ENCODE data around the gene MOV10.

The MOV10 gene

DNA sequence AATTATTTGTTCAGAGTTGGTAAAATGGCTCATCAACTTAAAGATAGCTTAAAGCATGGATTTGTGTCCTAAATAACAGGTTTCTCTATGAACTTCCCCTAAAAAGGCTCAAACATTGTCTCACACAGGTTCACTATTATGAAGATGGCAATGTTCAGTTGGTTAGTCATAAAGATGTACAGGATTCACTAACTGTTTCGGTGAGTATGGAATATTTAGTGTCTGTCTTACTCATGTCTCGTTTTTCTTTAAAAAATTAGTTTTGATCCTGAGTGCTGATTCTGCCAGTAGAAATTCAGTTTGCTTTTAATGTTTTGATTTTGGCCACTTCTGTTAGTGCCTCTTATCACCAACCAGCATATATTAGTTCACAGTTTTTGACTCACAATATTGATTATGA, 7.5 kb upstream of the MOV10 start:
- H3K36me3 ChIP-seq (replicated peaks; ENCODE audit: insufficient read depth, low read length), result no peaks in the 10 kb centered on the region; the same call in none of the 2 replicates
- no peak for TF ChIP-seq EZH2phosphoT487 (IDR thresholded peaks at IDR 0.05; ENCODE audit: low read length)
- TF ChIP-seq, protein P1, sequence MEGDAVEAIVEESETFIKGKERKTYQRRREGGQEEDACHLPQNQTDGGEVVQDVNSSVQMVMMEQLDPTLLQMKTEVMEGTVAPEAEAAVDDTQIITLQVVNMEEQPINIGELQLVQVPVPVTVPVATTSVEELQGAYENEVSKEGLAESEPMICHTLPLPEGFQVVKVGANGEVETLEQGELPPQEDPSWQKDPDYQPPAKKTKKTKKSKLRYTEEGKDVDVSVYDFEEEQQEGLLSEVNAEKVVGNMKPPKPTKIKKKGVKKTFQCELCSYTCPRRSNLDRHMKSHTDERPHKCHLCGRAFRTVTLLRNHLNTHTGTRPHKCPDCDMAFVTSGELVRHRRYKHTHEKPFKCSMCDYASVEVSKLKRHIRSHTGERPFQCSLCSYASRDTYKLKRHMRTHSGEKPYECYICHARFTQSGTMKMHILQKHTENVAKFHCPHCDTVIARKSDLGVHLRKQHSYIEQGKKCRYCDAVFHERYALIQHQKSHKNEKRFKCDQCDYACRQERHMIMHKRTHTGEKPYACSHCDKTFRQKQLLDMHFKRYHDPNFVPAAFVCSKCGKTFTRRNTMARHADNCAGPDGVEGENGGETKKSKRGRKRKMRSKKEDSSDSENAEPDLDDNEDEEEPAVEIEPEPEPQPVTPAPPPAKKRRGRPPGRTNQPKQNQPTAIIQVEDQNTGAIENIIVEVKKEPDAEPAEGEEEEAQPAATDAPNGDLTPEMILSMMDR (IDR thresholded peaks at IDR 0.05; ENCODE audit: low read length), result no peak
- TF ChIP-seq EZH2 (optimal IDR thresholded peaks at IDR 0.05; ENCODE audit: low read depth, low read length), result no peak

GRCh38 chr1:112672009-112672408, 2.5 kb upstream of the MOV10 start:
- Histone ChIP-seq H3F3A (ENCODE audit: insufficient read depth, low read length) (peaks cover 13% of the 10 kb centered on the region; the same call in 1 of the 2 replicates), H2AFZ (ENCODE audit: low read length) (no peak overlapping the region), H3K9me2 (replicated peaks; ENCODE audit: insufficient read depth, low read length) (no peaks in the 10 kb centered on the region), H3K36me3 (replicated peaks; ENCODE audit: insufficient read depth, low read length) (no peaks in the 10 kb centered on the region; the same call in 1 of the 2 replicates), H3K79me2 (ENCODE audit: low read length) (no peaks in the 10 kb centered on the region), H3K27ac (ENCODE audit: low read length) (no peak overlapping the region), H3K9ac (ENCODE audit: low read length) (no peak overlapping the region), H3K4me1 (ENCODE audit: low read length) (no peaks in the 10 kb centered on the region), H3K4me3 (ENCODE audit: low read length) (no peak overlapping the region), H3K9me3 (replicated peaks; ENCODE audit: insufficient read depth, low read length) (no peaks in the 10 kb centered on the region), H3K27me3 (replicated peaks; ENCODE audit: insufficient read depth, low read length) (no peaks in the 10 kb centered on the region), H3K4me2 (ENCODE audit: low read depth, low read length) (no peak overlapping the region), H4K20me1 (ENCODE audit: insufficient read depth, low read length) (no peaks in the 10 kb centered on the region)
- DNase-seq, result no peak
- no peak for TF ChIP-seq EZH2phosphoT487 (IDR thresholded peaks at IDR 0.05; ENCODE audit: low read length)
- TF ChIP-seq, protein P1 (IDR thresholded peaks at IDR 0.05; ENCODE audit: low read length), result no peak
- no peak for TF ChIP-seq EZH2 (optimal IDR thresholded peaks at IDR 0.05; ENCODE audit: low read depth, low read length)

More for the DNA sequence above, 7.5 kb upstream of the MOV10 start:
- no peak for DNase-seq
- H3K9me3 ChIP-seq (replicated peaks; ENCODE audit: insufficient read depth, low read length), result no peaks in the 10 kb centered on the region
- no peak overlapping the region for H3K9ac ChIP-seq (ENCODE audit: low read length)
- H3F3A ChIP-seq (ENCODE audit: insufficient read depth, low read length), result no peaks in the 10 kb centered on the region
- no peaks in the 10 kb centered on the region for H3K9me2 ChIP-seq (replicated peaks; ENCODE audit: insufficient read depth, low read length)
- H2AFZ ChIP-seq (ENCODE audit: low read length), result no peak overlapping the region
- H3K4me1 ChIP-seq (ENCODE audit: low read length), result no peaks in the 10 kb centered on the region
- H3K27ac ChIP-seq (ENCODE audit: low read length), result no peak overlapping the region
- H3K79me2 ChIP-seq (ENCODE audit: low read length), result no peaks in the 10 kb centered on the region
- no peaks in the 10 kb centered on the region for H4K20me1 ChIP-seq (ENCODE audit: insufficient read depth, low read length)
- H3K27me3 ChIP-seq (replicated peaks; ENCODE audit: insufficient read depth, low read length), result no peaks in the 10 kb centered on the region
- H3K4me3 ChIP-seq (ENCODE audit: low read length), result no peak overlapping the region
- no peak overlapping the region for H3K4me2 ChIP-seq (ENCODE audit: low read depth, low read length)

GRCh38 chr1:112672842-112673241, 1.6 kb upstream of the MOV10 start:
- Histone ChIP-seq H3F3A (ENCODE audit: insufficient read depth, low read length) (peaks cover 13% of the 10 kb centered on the region; the same call in 1 of the 2 replicates), H3K4me2 (ENCODE audit: low read depth, low read length) (no peak overlapping the region), H3K36me3 (replicated peaks; ENCODE audit: insufficient read depth, low read length) (no peaks in the 10 kb centered on the region; the same call in 1 of the 2 replicates), H3K4me3 (ENCODE audit: low read length) (no peak overlapping the region), H3K9me2 (replicated peaks; ENCODE audit: insufficient read depth, low read length) (no peaks in the 10 kb centered on the region), H3K79me2 (ENCODE audit: low read length) (no peaks in the 10 kb centered on the region), H3K9me3 (replicated peaks; ENCODE audit: insufficient read depth, low read length) (no peaks in the 10 kb centered on the region), H2AFZ (ENCODE audit: low read length) (no peak overlapping the region), H3K9ac (ENCODE audit: low read length) (no peak overlapping the region), H3K27ac (ENCODE audit: low read length) (no peak overlapping the region), H3K27me3 (replicated peaks; ENCODE audit: insufficient read depth, low read length) (no peaks in the 10 kb centered on the region), H4K20me1 (ENCODE audit: insufficient read depth, low read length) (no peaks in the 10 kb centered on the region), H3K4me1 (ENCODE audit: low read length) (no peaks in the 10 kb centered on the region)
- DNase-seq, result no peak
- TF ChIP-seq EZH2 (optimal IDR thresholded peaks at IDR 0.05; ENCODE audit: low read depth, low read length), result no peak
- TF ChIP-seq EZH2phosphoT487 (IDR thresholded peaks at IDR 0.05; ENCODE audit: low read length), result no peak
- TF ChIP-seq, protein P1 (IDR thresholded peaks at IDR 0.05; ENCODE audit: low read length), result no peak
